ENCODE data around the gene KCTD7.
"Not testable (repeated sequence)": the region's sequence is repeated elsewhere in the genome, so short reads cannot be mapped to it uniquely, and the experiment has no call there.

Gene KCTD7

DNA sequence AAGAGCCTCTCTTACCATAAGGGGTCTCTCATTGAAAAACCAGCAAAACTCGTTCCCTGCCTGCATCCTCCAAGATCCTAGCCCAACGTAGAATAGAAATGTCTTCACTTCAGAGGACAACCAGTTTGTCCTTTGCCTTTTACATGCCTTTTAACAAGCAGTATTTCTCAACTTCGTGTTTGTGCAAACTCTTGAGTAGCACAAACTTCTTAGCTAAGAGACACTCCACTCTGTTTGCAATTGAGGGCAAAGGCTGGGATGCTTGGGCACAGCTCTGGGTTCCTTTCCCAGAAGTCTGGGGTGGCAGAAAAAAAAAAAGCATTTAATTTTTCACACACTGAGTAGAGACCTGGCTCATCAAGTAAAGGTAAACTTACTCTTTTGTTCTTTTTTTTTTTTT lies 19.5 kb upstream of the KCTD7 start:
- Histone ChIP-seq H3K9me3 (no peaks in the 10 kb centered on the region), H3K4me3 (ENCODE audit: low read depth, low read length) (no peak overlapping the region), H3K4me1 (no peaks in the 10 kb centered on the region), H3K27me3 (no peaks in the 10 kb centered on the region), H3K36me3 (no peaks in the 10 kb centered on the region)
- DNase-seq, result no peak
- TF ChIP-seq, protein P1, sequence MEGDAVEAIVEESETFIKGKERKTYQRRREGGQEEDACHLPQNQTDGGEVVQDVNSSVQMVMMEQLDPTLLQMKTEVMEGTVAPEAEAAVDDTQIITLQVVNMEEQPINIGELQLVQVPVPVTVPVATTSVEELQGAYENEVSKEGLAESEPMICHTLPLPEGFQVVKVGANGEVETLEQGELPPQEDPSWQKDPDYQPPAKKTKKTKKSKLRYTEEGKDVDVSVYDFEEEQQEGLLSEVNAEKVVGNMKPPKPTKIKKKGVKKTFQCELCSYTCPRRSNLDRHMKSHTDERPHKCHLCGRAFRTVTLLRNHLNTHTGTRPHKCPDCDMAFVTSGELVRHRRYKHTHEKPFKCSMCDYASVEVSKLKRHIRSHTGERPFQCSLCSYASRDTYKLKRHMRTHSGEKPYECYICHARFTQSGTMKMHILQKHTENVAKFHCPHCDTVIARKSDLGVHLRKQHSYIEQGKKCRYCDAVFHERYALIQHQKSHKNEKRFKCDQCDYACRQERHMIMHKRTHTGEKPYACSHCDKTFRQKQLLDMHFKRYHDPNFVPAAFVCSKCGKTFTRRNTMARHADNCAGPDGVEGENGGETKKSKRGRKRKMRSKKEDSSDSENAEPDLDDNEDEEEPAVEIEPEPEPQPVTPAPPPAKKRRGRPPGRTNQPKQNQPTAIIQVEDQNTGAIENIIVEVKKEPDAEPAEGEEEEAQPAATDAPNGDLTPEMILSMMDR (IDR thresholded peaks at IDR 0.05; ENCODE audit: low read depth, low read length), result no peak

DNA sequence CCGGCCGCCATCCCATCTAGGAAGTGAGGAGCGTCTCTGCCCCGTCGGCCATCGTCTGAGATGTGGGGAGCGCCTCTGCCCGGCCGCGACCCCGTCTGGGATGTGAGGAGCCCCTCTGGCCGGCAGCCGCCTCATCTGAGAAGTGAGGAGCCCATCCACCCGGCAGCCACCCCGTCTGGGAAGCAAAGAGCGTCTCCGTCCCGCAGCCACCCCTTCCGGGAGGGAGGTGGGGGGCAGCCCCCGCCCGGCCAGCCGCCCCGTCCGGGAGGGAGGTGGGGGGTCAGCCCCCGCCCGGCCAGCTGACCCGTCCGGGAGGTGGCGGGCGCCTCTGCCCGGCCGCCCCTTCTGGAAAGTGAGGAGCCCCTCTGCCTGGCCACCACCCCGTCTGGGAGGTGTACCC lies 14.1 kb upstream of the KCTD7 start:
- not testable (repeated sequence) for H3K4me1 ChIP-seq; H3K9me3 ChIP-seq; H3K27me3 ChIP-seq; H3K4me3 ChIP-seq (ENCODE audit: low read depth, low read length); DNase-seq; H3K36me3 ChIP-seq

DNA sequence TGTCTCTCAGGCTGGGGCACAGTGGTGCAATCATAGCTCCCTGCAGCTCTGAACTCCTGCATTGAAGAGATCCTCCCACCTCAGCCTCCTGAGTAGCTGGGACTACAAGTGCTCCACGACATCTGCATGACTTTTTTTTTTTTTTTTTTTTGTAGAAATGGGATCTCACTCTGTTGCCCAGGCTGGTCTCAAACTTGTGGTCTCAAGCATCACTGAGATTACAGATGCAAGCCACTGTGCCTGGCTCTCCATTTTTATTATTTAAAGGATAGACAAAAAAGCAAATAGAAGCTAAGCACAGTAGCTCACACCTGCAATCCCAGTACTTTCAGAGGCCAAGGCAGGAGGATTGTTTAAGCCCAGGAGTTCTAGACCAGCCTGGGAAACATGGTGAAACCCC lies 13.0 kb upstream of the KCTD7 start:
- DNase-seq, result no peak
- TF ChIP-seq, protein P1 (IDR thresholded peaks at IDR 0.05; ENCODE audit: low read depth, low read length), result no peak
- Histone ChIP-seq H3K4me1 (no peaks in the 10 kb centered on the region), H3K9me3 (no peaks in the 10 kb centered on the region), H3K27me3 (no peaks in the 10 kb centered on the region), H3K4me3 (ENCODE audit: low read depth, low read length) (no peak overlapping the region), H3K36me3 (no peaks in the 10 kb centered on the region)

DNA sequence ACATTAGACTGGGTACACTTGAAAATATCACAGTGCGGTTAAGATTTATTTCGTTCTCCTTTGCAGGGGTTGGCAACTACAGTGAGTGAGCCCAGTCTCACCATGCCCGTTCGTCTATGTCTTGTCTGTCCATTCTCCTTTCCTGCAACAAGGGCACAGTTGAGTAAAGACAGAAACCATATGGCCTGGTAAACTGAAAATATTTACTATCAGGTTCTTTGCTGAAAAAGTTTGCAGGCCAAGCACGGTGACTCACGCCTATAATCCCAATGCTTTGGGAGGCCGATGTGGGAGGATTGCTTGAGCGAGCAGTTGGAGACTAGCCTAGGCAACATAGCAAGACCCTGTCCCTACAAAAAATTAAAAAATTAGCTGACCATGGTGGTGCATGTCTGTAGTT lies 11.4 kb upstream of the KCTD7 start:
- Histone ChIP-seq H3K36me3 (no peaks in the 10 kb centered on the region), H3K4me1 (no peaks in the 10 kb centered on the region), H3K9me3 (no peaks in the 10 kb centered on the region), H3K4me3 (ENCODE audit: low read depth, low read length) (no peak overlapping the region), H3K27me3 (no peaks in the 10 kb centered on the region)
- no peak for DNase-seq
- TF ChIP-seq, protein P1 (IDR thresholded peaks at IDR 0.05; ENCODE audit: low read depth, low read length), result no peak

DNA sequence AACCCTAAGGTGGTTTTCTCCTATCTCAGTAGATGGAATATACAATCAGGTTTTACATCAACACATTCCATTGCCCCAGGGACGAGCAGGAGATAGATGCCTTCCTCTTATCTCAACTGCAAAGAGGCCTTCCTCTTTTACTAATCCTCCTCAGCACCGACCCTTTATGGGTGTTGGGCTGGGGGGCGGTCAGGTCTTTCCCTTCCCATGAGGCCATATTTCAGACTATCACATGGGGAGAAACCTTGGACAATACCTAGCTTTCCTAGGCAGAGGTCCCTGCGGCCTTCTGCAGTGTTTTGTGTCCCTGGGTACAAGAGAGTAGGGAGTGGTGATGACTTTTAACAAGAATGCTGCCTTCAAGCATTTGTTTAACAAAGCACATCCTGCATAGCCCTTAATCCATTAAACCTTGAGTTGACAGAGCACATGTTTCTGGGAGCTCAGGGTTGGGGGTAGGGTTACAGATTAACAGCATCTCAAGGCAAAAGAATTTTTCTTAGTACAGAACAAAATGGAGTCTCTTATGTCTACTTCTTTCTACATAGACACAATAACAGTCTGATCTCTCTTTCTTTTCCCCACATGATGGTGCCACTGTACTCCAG lies 9.2 kb upstream of the KCTD7 start:
- H3K36me3 ChIP-seq; DNase-seq; H3K9me3 ChIP-seq; H3K4me3 ChIP-seq (ENCODE audit: low read depth, low read length); H3K27me3 ChIP-seq; H3K4me1 ChIP-seq: not testable (repeated sequence)

DNA sequence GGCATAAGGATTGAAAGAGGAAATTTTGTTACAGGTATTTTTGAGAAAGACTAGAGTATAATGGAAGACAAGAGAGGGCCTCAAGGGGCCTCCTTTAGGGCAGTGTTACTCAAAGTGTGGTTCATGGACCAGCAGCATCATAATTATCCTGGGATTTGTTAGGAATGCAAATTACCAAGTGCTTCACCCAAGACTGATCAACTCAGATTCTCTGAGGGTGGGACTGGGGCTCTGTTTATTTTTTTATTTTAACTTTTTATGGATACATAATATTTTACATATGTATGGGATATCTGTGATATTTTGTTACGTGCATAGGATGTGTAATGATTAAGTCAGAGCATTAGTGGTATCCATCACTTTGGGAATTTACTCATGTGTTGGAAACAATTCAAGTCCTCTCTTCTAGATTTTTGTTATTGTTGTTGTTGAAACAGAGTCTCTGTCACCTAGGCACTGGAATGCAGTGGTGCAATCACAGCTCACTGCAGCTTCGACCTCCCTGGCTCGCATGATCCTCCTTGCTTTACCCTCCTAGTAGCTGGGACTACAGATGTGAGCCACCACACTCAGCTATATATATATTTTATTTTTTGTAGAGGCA lies 2.2 kb upstream of the KCTD7 start:
- H3K9me3 ChIP-seq, result no peaks in the 10 kb centered on the region
- H3K27me3 ChIP-seq, result no peaks in the 10 kb centered on the region
- peaks cover 8% of the 10 kb centered on the region for H3K4me1 ChIP-seq
- no peak overlapping the region for H3K4me3 ChIP-seq (ENCODE audit: low read depth, low read length)
- no peaks in the 10 kb centered on the region for H3K36me3 ChIP-seq
- no peak for DNase-seq
- TF ChIP-seq, protein P1 (IDR thresholded peaks at IDR 0.05; ENCODE audit: low read depth, low read length), result no peak

DNA sequence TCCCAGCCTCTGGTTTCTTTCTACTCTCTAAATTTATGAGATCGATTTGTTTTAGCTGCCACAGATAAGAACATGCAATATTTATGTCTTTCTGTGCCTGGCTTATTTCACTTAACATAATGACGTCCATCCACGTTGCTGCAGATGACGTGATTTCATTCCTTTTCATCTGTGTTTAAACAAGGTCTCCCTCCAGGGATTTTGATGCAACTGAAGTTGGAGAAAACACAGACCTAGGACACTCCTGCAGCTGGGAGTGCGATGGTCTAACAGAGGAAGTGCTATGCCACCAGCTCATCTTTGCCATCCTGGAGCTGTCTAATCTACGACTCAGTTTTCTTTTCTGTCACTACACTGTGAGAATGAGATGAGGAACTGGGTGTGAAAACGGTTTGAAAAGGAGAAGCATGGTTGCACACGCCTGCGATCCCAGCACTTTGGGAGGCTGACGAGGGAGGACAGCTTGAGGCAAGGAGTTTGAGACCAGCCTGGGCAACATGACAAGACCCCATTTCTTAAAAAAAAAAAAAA lies 1.5 kb upstream of the KCTD7 start:
- Histone ChIP-seq H3K4me3 (ENCODE audit: low read depth, low read length) (peak overlapping the region; percentile 81), H3K36me3 (no peaks in the 10 kb centered on the region), H3K4me1 (peaks cover 8% of the 10 kb centered on the region), H3K27me3 (no peaks in the 10 kb centered on the region), H3K9me3 (no peaks in the 10 kb centered on the region)
- TF ChIP-seq, protein P1 (IDR thresholded peaks at IDR 0.05; ENCODE audit: low read depth, low read length), result no peak
- peak; percentile 49 for DNase-seq

Measured in BE2C (cell line).